ENCODE data around the gene LPAR1. TPM values are rescaled to one million over a fixed set of nuclear protein-coding genes. Genes with fewer than 3 reads are reported as not detected.

The LPAR1 gene
- total RNA-seq, 1 experiment from 2014 or later: 11.0 TPM

GRCh38 chr9:110842986-110843385, 195.3 kb downstream of the LPAR1 start:
- ChIA-PET CTCF (interaction anchor here (0.5 kb wide), 1 partner anchor 940 kb away, joined by 5 read pairs; no protein-coding TSS in a partner anchor), POLR2A (no interaction called here)
- no peak for TF ChIP-seq TCF7L2 (IDR thresholded peaks at IDR 0.05; ENCODE audit: low read depth, low read length)
- DNase-seq (ENCODE audit: low read depth, low spot score) (no peak), ATAC-seq (no peak)
- H3K27ac ChIP-seq (ENCODE audit: low read length): no peak overlapping the region
- H3K27me3 ChIP-seq (ENCODE audit: control insufficient read depth, insufficient read depth, low read length): no peaks in the 10 kb centered on the region
- in situ Hi-C loops (cut with HindIII; ENCODE audit: low pct_unique_long_range_greater_than_20kb, low sequenced_read_pairs) (no loop called here), intact Hi-C loops (cut with micrococcal nuclease; ENCODE audit: unreplicated experiment) (no loop called here)
- H3K36me3 ChIP-seq (ENCODE audit: control insufficient read depth, insufficient read depth, low read length): no peaks in the 10 kb centered on the region
- H3K4me3 ChIP-seq (ENCODE audit: low read depth in 2 of 2, low read length in 2 of 2): no peak overlapping the region
- H3K4me1 ChIP-seq (ENCODE audit: control insufficient read depth, insufficient read depth, low read length): no peaks in the 10 kb centered on the region
- BruUV-seq (replicated peaks): no TSS peak
- no peaks in the 10 kb centered on the region for H3K9me3 ChIP-seq (ENCODE audit: control insufficient read depth, insufficient read depth, low read depth, low read length)

- TF ChIP-seq SIN3A (IDR thresholded peaks at IDR 0.05; ENCODE audit: borderline replicate concordance, insufficient read depth, low read depth, low read length): no peak
- no peak overlapping the region for H3K27ac ChIP-seq (ENCODE audit: low read length)
- ATAC-seq: no peak
- intact Hi-C loops (cut with micrococcal nuclease; ENCODE audit: unreplicated experiment): no loop called here
- no peak overlapping the region for H3K4me3 ChIP-seq (ENCODE audit: low read depth in 2 of 2, low read length in 2 of 2)
- ChIA-PET POLR2A (no interaction called here), CTCF (interaction anchor here (0.6 kb wide), 1 partner anchor 500 kb away, joined by 4 read pairs; no protein-coding TSS in a partner anchor)
- in situ Hi-C loops (cut with HindIII; ENCODE audit: low pct_unique_long_range_greater_than_20kb, low sequenced_read_pairs): no loop called here
- DNase-seq (ENCODE audit: low read depth, low spot score): no peak
- no peaks in the 10 kb centered on the region for H3K4me1 ChIP-seq (ENCODE audit: control insufficient read depth, insufficient read depth, low read length)
- H3K36me3 ChIP-seq (ENCODE audit: control insufficient read depth, insufficient read depth, low read length): no peaks in the 10 kb centered on the region
- no TSS peak for BruUV-seq (replicated peaks)
- no peaks in the 10 kb centered on the region for H3K27me3 ChIP-seq (ENCODE audit: control insufficient read depth, insufficient read depth, low read length)
- no peaks in the 10 kb centered on the region for H3K9me3 ChIP-seq (ENCODE audit: control insufficient read depth, insufficient read depth, low read depth, low read length)
Measured at GRCh38 chr9:110842169-110842568, 196.1 kb downstream of the LPAR1 start.

GRCh38 chr9:110837401-110838005, 200.8 kb downstream of the LPAR1 start:
- no TSS peak for BruUV-seq (replicated peaks)
- Histone ChIP-seq H3K27me3 (ENCODE audit: control insufficient read depth, insufficient read depth, low read length) (no peaks in the 10 kb centered on the region), H3K4me1 (ENCODE audit: control insufficient read depth, insufficient read depth, low read length) (no peaks in the 10 kb centered on the region), H3K9me3 (ENCODE audit: control insufficient read depth, insufficient read depth, low read depth, low read length) (no peaks in the 10 kb centered on the region), H3K27ac (ENCODE audit: low read length) (no peak overlapping the region), H3K4me3 (ENCODE audit: low read depth in 2 of 2, low read length in 2 of 2) (no peak overlapping the region), H3K36me3 (ENCODE audit: control insufficient read depth, insufficient read depth, low read length) (no peaks in the 10 kb centered on the region)
- TF ChIP-seq REST (IDR thresholded peaks at IDR 0.05; ENCODE audit: insufficient read depth in 1 of 2, low read depth in 2 of 2, low read length in 1 of 2) (no peak), POLR2AphosphoS5 (IDR thresholded peaks at IDR 0.05; ENCODE audit: low read depth, low read length) (no peak), SIN3A (IDR thresholded peaks at IDR 0.05; ENCODE audit: borderline replicate concordance, insufficient read depth, low read depth, low read length) (no peak), CTCF (IDR thresholded peaks at IDR 0.05) (no peak), TCF7L2 (IDR thresholded peaks at IDR 0.05; ENCODE audit: low read depth, low read length) (no peak)
- ChIA-PET POLR2A (no interaction called here), CTCF (no interaction called here)
- in situ Hi-C loops (cut with HindIII; ENCODE audit: low pct_unique_long_range_greater_than_20kb, low sequenced_read_pairs) (no loop called here), intact Hi-C loops (cut with micrococcal nuclease; ENCODE audit: unreplicated experiment) (no loop called here)
- no peak for ATAC-seq
- no peak for DNase-seq (ENCODE audit: low read depth, low spot score)

All from Panc1 (cell line).